GM21825 (cell line): Measurements from ENCODE around the gene ARSK.

Experiments
- ATAC-seq: cut with Tn5 transposase; IDR thresholded peaks from one replicate; pipeline ENCODE4 v1.9.1; 2021; ENCODE audit warnings: mild to moderate bottlenecking, moderate library complexity; ENCODE audit not compliant: unreplicated experiment

Gene ARSK

DNA sequence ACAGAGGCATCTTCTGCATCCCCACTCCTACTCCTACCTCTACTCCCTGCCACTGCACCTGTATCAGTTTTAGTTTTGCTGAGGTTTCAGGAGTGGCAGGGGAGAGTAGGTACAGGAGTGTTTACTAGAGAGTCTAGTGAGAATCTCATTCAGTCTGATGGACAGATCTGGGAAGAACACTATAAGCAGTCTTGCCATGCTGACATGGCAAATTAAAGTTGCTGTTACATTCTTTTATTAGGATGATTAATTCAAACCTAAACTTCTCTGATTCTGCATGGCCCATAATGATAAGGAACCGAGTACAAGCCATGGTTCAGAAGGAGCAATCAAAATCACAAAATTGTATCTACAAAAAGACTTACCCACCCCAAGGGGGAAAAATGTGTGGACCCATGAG, 7.4 kb downstream of the ARSK start:
- ATAC-seq, result no peak

DNA sequence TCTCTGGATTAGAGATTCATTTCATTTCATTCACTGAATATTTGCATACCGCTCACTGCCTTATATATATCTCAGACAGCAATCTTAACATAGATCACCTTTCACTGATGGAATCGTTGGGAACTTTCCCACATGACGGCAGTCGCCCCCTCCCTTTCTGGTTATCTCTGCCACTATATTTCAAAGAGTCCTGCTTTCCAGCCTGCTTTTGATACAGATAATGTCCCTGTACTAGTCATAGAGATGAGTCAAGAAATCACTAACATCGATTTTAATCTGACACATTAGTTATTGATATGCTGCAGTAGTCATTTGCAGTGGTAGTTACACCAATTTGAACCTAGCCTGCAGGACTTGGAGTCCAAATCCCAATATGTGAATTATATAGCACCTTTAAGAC, 8.5 kb downstream of the ARSK start:
- ATAC-seq, result no peak

DNA sequence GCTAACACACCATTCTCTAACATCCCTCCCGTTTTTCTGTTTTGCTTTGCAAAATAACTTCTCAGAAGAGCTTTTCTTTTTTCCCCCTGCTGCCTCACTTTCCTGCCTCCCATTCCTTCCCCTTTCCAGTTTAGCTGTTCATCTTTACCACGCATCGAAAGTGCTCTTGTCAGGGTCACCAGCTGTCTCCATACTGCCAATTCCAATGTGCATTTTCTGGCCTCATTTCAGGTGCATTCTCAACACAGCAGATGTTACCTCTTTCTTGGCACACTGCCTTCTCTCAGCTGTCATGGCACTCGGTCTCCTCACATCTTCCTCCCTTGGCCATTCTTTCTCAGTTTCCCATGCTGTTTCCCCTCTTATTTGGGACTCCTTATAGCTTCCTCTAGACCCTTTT, 9.5 kb downstream of the ARSK start:
- no peak for ATAC-seq

DNA sequence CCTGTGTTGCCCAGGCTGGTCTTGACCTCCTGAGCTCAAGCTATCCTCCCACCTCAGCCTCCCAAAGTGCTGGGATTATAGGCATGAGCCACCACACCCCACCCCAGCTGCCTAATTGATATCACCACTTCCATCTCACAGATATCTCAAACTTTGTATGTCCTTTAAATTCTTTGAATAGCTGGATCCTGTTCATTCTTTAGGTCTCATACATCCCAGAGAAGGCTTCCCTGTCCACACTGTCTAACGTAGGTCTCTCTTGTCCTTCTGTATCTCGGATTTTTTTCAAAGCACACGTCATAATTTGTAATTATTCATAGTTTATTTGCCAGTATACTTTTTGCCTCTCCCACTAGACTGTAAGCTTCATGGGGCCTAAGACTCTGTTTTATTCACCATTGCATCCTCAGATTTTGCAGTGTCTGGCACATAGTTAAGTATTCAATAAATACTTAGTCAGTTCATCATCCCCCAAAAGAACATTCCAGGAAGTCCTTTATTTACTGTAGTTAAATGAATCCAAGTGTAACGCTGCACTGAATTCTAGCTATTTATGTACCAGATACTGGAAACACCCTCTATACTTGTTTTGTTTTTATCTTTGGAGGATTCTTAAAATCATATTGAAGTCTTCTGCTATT, 10.5 kb downstream of the ARSK start:
- no peak for ATAC-seq

DNA sequence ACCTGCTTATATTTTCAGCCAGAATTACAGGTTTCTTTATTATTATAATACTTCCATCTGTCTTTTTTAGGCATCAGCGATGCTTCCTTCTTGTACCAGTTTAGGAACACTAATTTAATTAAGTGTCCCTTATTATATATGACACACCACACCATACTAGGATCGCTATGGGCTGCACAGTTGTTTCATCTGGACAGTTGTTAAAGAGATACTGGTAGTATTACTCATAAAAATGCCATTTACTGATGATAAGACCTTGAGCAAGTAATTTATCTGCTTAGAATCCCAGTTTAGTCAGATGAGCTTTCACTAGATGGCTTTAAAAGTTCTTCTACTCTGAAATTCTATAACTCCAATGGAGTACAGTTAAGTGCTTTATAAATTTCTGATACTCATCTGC, 17.1 kb downstream of the ARSK start:
- ATAC-seq, result no peak

DNA sequence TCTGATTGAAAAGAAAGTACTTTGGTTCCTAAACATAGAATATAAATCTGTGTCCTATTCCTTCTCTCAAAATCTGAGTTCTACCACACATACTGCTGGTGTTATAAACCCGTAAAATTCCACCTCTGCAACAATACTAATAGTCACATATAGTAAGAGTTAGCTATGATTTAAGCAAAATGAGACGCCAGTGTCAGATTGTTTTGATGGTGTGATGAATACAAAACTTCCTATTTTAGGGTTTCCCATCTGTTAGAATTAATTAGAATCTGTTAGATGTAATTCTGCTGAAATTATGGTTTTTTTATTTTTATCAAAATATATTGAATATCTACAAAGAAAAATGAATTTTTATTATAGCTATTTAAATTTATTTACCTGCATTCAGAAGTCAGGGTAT, 26.7 kb downstream of the ARSK start:
- no peak for ATAC-seq

DNA sequence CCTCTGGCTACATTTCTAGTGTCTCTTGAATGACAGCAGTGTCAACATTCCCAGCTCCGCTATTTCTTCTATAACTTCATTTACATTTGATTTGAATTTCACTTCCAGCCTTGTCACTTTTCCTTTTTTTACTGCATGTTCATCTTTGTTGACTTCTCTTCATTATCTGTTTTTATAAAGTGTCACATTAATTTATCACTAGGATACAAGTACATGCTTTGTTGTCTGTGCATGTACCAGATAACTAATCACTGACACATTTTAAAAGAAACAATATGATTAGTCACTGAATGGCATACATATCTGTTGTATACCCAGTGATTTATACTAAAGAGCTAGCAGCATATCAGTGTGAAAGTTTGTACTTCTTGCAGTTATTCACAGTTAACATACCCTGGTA, 29.1 kb downstream of the ARSK start:
- ATAC-seq, result no peak

DNA sequence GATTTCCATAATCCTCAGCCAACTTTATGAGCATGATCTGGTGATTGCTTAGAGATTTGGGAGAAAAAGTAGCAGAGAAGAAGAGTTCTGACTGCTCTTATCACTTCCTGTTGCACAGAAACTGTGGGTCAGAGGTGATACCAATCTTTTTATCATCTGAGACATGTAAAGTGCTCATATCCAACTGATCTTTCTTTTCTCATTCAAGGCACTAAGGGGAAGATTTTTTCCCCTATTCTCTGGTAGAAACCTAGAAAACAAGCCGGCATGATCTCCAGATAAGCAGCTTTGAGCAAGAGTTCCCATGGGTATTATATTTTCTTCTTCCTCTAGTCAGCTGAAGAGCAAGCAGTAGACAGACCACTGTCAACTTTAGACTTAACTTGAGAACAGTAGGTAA, 36.0 kb downstream of the ARSK start:
- no peak for ATAC-seq

DNA sequence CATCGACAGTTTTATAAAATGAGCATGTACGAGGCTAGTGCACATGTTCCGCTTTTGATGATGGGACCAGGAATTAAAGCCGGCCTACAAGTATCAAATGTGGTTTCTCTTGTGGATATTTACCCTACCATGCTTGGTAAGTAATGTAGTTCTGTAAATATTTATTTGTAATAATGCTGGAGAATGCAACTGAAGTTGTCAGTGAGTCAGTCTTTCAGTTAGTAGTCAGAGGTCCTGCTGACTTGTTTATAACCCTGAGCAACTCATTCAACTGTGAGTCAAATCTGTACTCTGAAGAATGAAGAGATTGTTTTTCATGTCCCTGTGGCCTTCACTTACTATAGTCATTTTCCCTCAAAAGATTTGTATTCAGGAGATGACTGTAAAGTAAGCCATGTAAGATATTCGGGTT, 36.6 kb downstream of the ARSK start:
- peak; percentile 87 for ATAC-seq

DNA sequence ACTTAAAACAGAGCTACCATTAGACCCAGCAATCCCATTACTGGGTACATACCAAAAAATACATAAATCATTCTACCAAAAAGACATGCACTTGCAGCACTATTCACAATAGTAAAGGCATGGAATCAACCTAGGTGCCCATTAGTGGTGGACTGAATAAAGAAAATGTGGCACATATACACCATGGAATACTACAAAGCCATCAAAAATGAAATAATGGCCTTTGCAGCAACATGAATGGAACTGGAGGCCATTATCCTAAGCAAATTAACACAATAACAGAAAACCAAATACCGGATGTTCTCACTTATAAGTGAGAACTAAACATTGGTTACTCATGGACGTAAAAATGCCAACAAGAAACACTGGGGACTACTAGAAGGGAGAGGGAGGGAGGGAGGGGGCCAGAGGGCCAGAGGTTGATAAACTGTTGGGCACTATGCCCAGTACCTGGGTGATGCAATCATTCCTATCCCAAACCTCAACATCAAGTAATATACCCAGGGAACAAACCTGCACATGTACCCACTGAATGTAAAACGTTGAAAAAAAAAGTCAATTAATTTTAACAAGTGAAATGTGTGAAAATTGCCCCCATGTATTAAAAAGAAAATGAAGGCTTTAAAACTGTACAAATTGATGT, 40.5 kb downstream of the ARSK start:
- ATAC-seq, result no peak

DNA sequence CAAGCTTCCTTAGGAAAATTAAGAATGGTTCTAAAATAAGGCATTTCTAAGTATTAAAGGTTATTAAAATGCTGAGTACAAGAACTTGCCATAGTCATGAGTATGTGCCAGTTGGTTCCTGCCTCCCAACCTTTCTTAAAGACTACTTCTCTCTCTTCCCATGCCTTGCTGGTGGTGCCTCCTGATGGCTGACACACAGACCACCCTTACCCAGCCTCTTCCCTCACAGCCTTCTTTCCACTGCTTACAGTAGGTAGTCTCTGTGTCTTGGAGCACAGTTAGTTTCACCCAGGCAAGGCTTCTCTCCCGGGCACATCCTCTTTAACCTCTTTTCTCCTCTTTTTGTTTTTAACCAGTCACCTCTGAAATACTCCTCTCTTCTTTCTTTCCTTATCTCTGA, 44.4 kb downstream of the ARSK start:
- ATAC-seq, result no peak

DNA sequence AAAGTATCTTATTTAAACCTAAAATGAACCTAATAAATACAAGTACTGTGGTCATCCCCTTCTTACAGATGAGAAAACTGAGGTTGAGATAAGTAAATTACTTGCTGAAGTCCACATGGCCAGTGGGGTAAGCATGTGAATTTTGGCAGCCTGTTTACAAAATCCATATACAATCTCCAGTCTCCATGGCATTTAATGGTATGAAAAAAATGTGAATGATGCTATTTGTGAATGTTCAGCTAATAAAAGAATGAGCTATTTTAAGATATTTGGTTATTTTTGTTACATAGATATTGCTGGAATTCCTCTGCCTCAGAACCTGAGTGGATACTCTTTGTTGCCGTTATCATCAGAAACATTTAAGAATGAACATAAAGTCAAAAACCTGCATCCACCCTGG, 45.7 kb downstream of the ARSK start:
- ATAC-seq, result no peak

DNA sequence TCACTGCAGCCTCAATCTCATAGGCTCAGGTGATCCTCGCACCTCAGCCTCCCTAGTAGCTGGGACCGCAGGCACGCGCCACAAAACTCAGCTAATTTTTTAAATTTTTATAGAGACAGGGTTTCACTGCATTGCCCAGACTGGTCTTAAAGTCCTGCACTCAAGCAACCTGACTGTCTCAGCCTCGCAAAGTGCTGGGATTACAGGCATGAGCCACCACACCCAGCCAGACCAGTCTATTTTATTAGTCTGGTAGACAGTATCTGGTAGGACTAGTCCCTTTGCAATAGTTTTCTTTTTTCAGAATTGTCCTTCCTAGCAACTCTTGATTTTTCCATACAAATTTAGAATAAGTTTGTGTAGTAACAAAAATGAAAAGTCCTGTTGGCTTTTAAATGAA, 50.9 kb downstream of the ARSK start:
- no peak for ATAC-seq

DNA sequence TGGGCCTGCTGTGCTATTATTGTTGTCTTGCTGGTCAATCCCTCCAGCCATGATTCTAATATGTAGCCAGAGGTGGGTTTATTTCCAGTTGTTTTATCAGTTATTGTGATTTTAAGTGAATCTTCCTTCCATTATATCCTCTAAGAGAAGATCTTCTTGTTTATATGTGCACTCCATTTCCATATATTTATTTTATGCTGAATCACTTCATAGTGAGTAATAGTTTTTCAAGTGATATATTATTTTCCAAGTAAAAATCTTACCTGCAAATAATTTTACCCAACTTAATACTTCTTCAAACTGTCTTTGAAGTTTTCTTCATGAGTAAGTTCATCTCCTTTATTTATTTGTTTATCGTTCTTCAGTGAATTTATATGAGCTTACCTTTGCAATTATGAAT, 51.5 kb downstream of the ARSK start:
- no peak for ATAC-seq

DNA sequence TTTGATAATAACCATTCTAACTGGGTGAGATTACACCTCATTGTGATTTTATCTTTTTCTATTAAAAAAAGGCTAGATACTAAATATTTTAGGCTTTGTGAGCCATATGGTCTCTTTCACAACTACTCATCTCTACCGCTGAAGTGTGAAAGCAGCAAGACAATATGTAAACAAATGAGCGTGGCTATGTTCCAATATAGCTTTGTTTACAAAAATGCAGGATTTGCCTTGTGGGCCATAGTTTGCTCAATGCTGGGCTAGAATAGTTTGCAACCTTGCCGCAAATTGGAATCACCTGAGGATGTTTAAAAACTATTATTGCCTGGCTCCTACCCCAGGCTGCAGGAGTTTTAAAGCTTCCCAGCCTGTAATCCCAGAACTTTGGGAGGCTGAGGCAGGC, 54.8 kb downstream of the ARSK start:
- no peak for ATAC-seq

DNA sequence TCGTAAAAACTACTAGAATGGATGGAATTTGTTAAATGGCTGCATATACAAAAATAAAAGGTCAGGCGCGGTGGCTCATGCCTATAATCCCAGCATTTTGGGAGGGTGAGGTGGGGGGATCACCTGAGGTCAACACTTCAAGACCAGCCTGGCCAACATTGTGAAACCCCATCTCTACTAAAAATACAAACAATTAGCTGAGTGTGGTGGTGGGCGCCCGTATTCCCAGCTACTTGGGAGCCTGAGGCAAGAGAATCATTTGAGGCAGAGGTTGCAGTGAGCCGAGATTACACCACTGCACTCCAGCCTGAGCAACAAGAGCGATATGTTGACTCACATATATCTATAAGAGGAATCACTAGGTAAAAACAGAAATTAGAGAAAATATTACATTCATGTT, 55.6 kb downstream of the ARSK start:
- ATAC-seq, result no peak

DNA sequence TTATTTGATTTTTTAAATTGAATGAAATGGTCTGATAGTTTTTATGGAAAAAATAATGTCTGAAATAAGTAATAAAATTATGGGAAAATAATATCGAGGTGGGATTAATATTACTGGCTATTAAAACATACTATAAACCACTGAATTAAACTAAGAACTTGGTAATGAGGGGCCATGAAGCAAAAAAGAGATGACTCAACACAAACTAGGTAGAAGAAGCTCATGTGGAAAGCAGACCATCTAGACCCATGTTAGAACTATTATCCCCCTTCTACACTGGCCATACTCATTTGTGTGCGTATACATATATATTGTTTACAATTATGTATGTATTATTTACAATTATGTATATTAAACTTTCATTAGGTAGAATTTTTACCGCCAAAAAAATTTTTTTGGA, 56.5 kb downstream of the ARSK start:
- no peak for ATAC-seq

DNA sequence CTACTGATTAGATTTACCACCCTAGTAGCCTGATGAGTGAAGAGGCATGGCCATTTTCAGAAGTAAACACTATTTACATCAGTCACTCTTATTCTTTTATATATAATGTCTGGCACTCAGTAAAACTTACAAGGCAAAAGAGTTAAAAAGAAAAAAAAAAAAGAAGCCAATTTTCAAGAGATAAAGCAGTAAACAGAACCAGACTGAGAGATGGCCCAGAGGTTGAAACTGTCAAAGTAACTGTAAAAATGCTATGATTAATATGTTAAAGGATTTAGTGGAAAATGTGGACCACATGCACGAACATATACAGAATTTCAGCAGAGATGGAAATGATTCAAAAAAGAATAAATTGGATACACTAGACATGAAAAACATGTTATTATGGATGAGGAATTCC, 58.6 kb downstream of the ARSK start:
- ATAC-seq, result no peak

DNA sequence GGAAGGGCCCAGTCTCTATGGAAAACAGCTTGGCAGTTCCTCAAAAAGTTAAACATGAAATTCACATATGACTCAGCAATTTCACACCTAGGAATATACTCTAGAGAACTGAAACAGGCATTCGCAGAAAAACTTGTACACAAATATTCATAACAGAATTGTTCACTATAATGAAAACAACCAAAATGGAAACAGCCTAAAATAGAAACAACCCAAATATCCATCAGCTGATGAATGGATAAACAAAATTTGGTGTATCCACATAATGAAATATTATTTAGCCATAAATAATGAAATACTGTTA, 60.2 kb downstream of the ARSK start:
- ATAC-seq, result no peak

DNA sequence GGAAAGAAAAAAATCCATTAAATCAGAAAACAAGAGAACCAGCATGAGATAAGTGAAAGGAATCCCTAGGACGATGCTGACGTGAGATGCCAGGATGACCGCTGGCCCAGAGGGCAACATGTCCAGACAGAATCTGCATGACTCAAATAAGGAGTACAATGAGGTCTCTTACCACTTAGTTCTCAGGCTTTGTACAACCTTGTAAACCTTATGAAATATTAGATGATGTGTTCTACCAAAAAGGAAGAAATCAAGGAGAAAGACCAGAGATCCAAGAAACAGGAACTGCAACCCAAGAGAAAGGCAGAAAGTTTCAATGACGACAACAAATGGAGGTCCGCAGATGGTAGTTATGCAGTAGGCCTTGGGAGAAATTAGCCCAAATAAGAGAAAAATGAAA, 62.2 kb downstream of the ARSK start:
- no peak for ATAC-seq

DNA sequence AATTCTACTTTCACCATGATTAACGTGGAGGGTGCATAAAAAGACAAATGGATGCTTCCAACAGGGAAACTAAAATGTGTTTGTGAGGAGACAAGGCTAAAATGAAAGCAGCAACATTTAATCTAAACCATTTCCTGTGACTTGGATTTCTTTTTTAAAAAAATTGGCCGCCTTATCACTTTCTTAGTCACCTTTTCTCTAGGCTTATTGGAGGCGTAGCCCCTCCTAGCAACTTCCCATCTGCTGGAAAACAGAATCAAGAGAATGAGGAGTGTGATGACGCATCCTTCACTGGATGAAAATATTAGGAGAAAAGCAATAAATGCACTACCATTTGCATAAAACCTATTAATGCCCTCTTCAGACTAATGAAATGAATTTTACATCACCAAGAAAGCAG, 64.2 kb downstream of the ARSK start:
- no peak for ATAC-seq

DNA sequence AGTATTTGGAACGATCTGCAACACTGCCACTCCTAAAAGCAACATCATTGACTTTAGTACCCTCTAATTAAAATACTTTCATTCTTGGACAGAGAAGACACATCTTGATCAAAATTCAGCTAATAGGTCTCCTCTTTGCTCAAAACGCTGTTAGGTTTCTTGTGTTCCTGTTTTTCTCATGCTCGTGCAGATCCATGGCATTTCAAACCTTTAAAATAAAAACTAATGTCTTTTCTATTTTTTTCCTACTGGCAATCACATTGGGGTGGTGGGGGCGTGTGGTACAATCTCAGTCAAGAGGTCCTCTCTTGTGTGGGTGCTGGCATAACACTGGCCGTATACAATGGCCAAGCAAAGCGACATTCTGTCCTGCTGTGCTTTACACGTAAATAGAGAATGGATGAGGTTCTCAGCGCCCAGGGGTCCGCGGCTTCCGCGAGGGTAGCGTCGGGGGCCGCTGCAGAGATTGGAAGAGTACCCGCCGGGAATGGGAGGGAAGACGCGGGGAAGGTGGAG, 64.7 kb downstream of the ARSK start:
- ATAC-seq, result no peak
